IMR-90 (cell line): ENCODE measurements around the gene C10orf90. TPM values are rescaled to one million over a fixed set of nuclear protein-coding genes. Genes with fewer than 3 reads are reported as not detected.
A peak's percentile ranks its signal among the peaks of the same experiment; 100 is the strongest.

ENCODE experiments used
- CTCF ChIP-seq: conservative IDR thresholded peaks from 2 replicates; pipeline ENCODE4 v1.5.1; 2012; ENCODE audit warnings: mild to moderate bottlenecking, low read depth, low read length, improper control_type of control experiment
- FOS ChIP-seq: fragments of 150-350 bp; IDR thresholded peaks from 2 replicates; pipeline ENCODE4 v1.6.1; 2016; ENCODE audit warnings: low read depth, low read length
- polyA plus RNA-seq, 3 experiments: library from polyadenylated mRNA; depleted of rRNA; stranded (reverse); fragments of >200 nt; gene quantifications; 2 replicates each; pipeline ENCODE4 v1.2.3, GENCODE V29; 2012; ENCODE audit warnings: low replicate concordance in 1 of 3
- total RNA-seq: library from RNA; depleted of rRNA; stranded (reverse); fragments of >200 nt; gene quantifications from 2 replicates; pipeline ENCODE4 v1.2.3, GENCODE V29; 2012

The C10orf90 gene
- total and polyA plus RNA-seq, 2 of the 4 experiments (the other 2 are of a cell fraction) = 0.05 to 0.18 TPM

GRCh38 chr10:126387041-126387921, 283.2 kb downstream of the C10orf90 start (continued):
- peak; percentile 93 for TF ChIP-seq CTCF
- no peak for TF ChIP-seq FOS
